ENCODE results near the gene MAGI1.

GRCh38 chr3:65971293-65972252 is 67.1 kb downstream of the MAGI1 start:
- TF ChIP-seq GATA2 (IDR thresholded peaks at IDR 0.05; ENCODE audit: low read depth, low read length) (no peak), GATA3 (IDR thresholded peaks at IDR 0.05; ENCODE audit: low read depth, low read length) (no peak)

Data from SH-SY5Y (cell line).